Upper lobe of left lung (tissue), 6 donors: ENCODE data around the gene MKI67. TPM values are rescaled to one million over a fixed set of nuclear protein-coding genes. Genes with fewer than 3 reads are reported as not detected.

Experiments
- ATAC-seq, 2 donors: fragments of 200-7000 bp; cut with Tn5 transposase; one replicate each; pipeline ENCODE4 v1.9.1; 2022; ENCODE audit warnings: mild to moderate bottlenecking in 2 of 2, moderate library complexity in 2 of 2; ENCODE audit not compliant: low FRiP score in 2 of 2
- DNase-seq, 2 donors: peaks; one replicate each; pipeline ENCODE4 v3.0.0-alpha.2; 2019 to 2020
- H3K27ac ChIP-seq, 4 donors: fragments of 200-600 bp; sonication (generic); one replicate each; pipeline ENCODE4 v1.5.1; 2016 to 2019
- H3K27me3 ChIP-seq, 4 donors: fragments of 200-600 bp; sonication (generic); one replicate each; pipeline ENCODE4 v1.5.1; 2017 to 2019
- H3K36me3 ChIP-seq, 4 donors: fragments of 200-600 bp; sonication (generic); one replicate each; pipeline ENCODE4 v1.5.1; 2016 to 2019
- H3K4me1 ChIP-seq, 4 donors: fragments of 200-600 bp; sonication (generic); one replicate each; pipeline ENCODE4 v1.5.1; 2018 to 2019
- H3K4me3 ChIP-seq, 4 donors: fragments of 200-600 bp; sonication (generic); one replicate each; pipeline ENCODE4 v1.5.1; 2017 to 2019; ENCODE audit warnings: mild to moderate bottlenecking in 2 of 4, moderate library complexity in 1 of 4
- H3K9me3 ChIP-seq, 4 donors: fragments of 200-600 bp; sonication (generic); one replicate each; pipeline ENCODE4 v1.5.1; 2018 to 2019
- EP300 ChIP-seq, 4 donors: sonication (generic); formaldehyde crosslinking; IDR thresholded peaks; one replicate each; pipeline ENCODE4 v1.5.1; 2017; ENCODE audit warnings: antibody characterized with exemption in 4 of 4, control low read depth in 2 of 4
- POLR2A ChIP-seq, 4 donors: fragments of 450-650 bp; IDR thresholded peaks; one replicate each; pipeline ENCODE4 v1.5.1; 2016 to 2017; ENCODE audit warnings: antibody characterized with exemption in 4 of 4, mild to moderate bottlenecking in 2 of 4
- POLR2AphosphoS5 ChIP-seq, 2 donors: sonication (generic); formaldehyde crosslinking; IDR thresholded peaks; one replicate each; pipeline ENCODE4 v1.5.1; 2017; ENCODE audit warnings: antibody characterized with exemption in 2 of 2
- WGBS, 2 donors: methylation state at CpG; one replicate each; pipeline ENCODE4 v1.1.5; 2017 to 2018; 5-methylcytosine and 5-hydroxymethylcytosine counted together
- total RNA-seq, 6 donors: library from RNA; depleted of rRNA in 4 of 6; stranded (reverse); fragments of >200 nt in 4 of 6; gene quantifications; one replicate each; pipeline versions ENCODE4 v1.1.0 to v1.2.1, GENCODE V29; 2016 to 2021
- TF ChIP-seq, protein P1 (sequence below), 6 experiments: fragments of 450-650 bp in 4 of 6; fragments of 200-600 bp in 2 of 6; sonication (generic) in 2 of 6; IDR thresholded peaks; one replicate each; pipeline ENCODE4 v1.5.1; 2016 to 2019; ENCODE audit warnings: antibody characterized with exemption in 6 of 6
- donor health status: DM: no; HTN: no; CAD: no; lungs with moderate emphysema.
- donor health status: DM: no; HTN: yes; CAD: no; lungs with severe emphysema.

MKI67 gene
- total RNA-seq, 6 donors from 2014 or later: 1.0 to 7.3 (median 5.0) TPM

DNA sequence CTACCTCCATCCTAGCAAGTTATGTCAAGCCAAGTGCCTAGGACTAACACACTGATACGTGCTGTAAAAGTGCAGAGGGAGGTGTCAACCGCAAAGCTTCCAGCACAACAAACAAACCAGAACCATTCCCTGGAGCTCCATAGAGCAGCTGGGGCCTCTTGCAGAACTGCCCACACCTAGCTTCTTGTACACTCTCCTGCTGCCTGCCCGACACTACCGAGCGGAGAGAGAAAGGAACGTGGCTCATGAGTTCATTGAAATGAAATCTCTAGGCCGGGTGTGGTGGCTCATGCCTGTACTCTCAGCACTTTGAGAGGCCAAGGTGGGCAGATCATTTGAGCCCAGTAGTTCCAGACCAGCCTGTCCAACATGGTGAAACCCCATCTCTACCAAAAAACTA lies 73.5 kb downstream of the MKI67 start:
- WGBS, 2 donors: 92 to 95% methylated on average over 6 to 7 of the region's 7 CpGs
- Histone ChIP-seq H3K27ac (peak overlapping the region in 2 of 4 donors; percentile 29 to 88), H3K4me3 (no peak overlapping the region), H3K4me1 (peaks cover 12 to 39% (median 31%) of the 10 kb centered on the region in 4 donors), H3K9me3 (no peaks in the 10 kb centered on the region), H3K36me3 (peaks cover 7 to 66% (median 32%) of the 10 kb centered on the region in 4 donors), H3K27me3 (no peaks in the 10 kb centered on the region)
- no peak for ATAC-seq
- TF ChIP-seq POLR2AphosphoS5 (IDR thresholded peaks at IDR 0.05): no peak
- no peak for TF ChIP-seq EP300 (IDR thresholded peaks at IDR 0.05)
- TF ChIP-seq POLR2A (IDR thresholded peaks at IDR 0.05): no peak
- TF ChIP-seq, protein P1, sequence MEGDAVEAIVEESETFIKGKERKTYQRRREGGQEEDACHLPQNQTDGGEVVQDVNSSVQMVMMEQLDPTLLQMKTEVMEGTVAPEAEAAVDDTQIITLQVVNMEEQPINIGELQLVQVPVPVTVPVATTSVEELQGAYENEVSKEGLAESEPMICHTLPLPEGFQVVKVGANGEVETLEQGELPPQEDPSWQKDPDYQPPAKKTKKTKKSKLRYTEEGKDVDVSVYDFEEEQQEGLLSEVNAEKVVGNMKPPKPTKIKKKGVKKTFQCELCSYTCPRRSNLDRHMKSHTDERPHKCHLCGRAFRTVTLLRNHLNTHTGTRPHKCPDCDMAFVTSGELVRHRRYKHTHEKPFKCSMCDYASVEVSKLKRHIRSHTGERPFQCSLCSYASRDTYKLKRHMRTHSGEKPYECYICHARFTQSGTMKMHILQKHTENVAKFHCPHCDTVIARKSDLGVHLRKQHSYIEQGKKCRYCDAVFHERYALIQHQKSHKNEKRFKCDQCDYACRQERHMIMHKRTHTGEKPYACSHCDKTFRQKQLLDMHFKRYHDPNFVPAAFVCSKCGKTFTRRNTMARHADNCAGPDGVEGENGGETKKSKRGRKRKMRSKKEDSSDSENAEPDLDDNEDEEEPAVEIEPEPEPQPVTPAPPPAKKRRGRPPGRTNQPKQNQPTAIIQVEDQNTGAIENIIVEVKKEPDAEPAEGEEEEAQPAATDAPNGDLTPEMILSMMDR (IDR thresholded peaks at IDR 0.05): no peak
- DNase-seq: no peak

DNA sequence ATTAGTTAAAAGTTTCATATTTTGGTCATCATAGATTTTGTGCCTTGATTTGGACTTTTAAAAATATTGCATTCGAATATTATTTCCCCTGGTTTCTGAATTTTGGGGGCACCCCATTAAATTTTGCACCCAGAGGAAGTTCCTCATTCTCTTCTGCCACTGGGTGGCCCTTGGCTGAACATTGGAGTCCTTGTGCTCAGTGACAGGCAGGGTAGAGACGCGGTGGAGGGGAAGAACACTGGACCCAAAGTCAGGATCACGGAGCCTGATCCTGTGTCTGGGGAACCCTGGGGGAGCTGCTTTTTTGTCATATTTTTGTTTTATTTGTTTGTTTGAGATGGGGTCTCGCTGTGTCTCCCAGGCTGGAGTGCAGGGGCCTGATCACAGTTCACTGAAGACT lies 74.7 kb downstream of the MKI67 start:
- WGBS, 2 donors: 81 to 91% methylated on average over 5 of the region's 5 CpGs
- Histone ChIP-seq H3K36me3 (peaks cover 7 to 56% (median 26%) of the 10 kb centered on the region in 4 donors), H3K27me3 (no peaks in the 10 kb centered on the region), H3K4me1 (peaks cover 19 to 51% (median 41%) of the 10 kb centered on the region in 4 donors), H3K4me3 (no peak overlapping the region), H3K27ac (peak overlapping the region; percentile 71 to 89 (median 88)), H3K9me3 (no peaks in the 10 kb centered on the region)
- TF ChIP-seq, protein P1 (IDR thresholded peaks at IDR 0.05): no peak
- TF ChIP-seq POLR2A (IDR thresholded peaks at IDR 0.05) (no peak), EP300 (IDR thresholded peaks at IDR 0.05) (no peak), POLR2AphosphoS5 (IDR thresholded peaks at IDR 0.05) (no peak)
- DNase-seq (no peak), ATAC-seq (no peak)

DNA sequence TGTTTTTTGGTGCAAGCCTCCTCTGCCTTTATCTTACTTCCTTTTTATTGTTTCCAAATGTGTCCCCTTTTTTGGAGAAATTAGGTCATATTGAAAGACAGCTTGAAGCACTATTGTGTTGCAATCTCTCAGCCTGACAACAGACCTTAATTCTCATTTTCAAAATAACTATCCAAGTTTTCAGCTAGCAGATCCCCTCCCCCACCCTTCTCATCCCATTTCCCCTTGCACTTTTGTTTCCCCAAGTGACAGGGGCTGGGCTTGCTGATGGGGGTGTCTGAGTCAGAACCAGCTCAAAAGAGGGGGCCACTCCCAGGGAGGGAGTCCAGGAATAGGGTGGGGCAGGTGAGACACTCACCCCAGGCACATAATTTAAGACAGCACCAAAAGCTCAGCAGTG lies 75.3 kb downstream of the MKI67 start:
- Histone ChIP-seq H3K4me3 (no peak overlapping the region), H3K4me1 (peaks cover 19 to 56% (median 44%) of the 10 kb centered on the region in 4 donors), H3K27ac (peak overlapping the region; percentile 87 to 89 (median 88)), H3K27me3 (no peaks in the 10 kb centered on the region), H3K9me3 (no peaks in the 10 kb centered on the region), H3K36me3 (peaks cover 3 to 49% (median 20%) of the 10 kb centered on the region in 4 donors)
- ATAC-seq (peak in 1 of 2 donors; percentile 42), DNase-seq (no peak)
- peak in 1 of 2 donors; percentile 59 for TF ChIP-seq POLR2AphosphoS5 (IDR thresholded peaks at IDR 0.05)
- TF ChIP-seq POLR2A (IDR thresholded peaks at IDR 0.05): peak in 1 of 4 donors; percentile 19
- TF ChIP-seq, protein P1 (IDR thresholded peaks at IDR 0.05): no peak
- peak in 1 of 4 donors; percentile 29 for TF ChIP-seq EP300 (IDR thresholded peaks at IDR 0.05)

DNA sequence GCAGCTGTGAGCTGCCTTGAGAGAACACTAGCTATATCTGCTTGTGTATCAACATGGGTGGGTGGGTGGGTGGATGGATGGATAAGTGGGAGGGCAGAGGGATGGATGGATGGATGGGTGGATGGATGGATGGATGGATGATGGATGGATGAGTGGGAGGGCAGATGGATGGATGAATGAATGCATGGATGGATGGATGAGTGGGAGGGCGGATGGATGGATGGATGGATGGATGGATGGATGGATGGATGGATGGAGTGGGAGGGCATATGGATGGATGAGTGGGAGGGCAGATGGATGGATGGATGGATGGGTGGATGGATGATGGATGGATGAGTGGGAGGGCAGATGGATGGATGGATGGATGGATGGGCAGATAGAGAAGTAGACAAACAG lies 76.1 kb downstream of the MKI67 start:
- DNase-seq: no peak
- Histone ChIP-seq H3K27me3 (no peaks in the 10 kb centered on the region), H3K27ac (peak overlapping the region; percentile 87 to 89 (median 88)), H3K4me3 (peak overlapping the region in 1 of 4 donors; percentile 50), H3K4me1 (peaks cover 19 to 60% (median 46%) of the 10 kb centered on the region in 4 donors), H3K9me3 (no peaks in the 10 kb centered on the region), H3K36me3 (peaks cover 0 to 41% (median 12%) of the 10 kb centered on the region in 4 donors)
- TF ChIP-seq EP300 (IDR thresholded peaks at IDR 0.05) (no peak), POLR2A (IDR thresholded peaks at IDR 0.05) (no peak), POLR2AphosphoS5 (IDR thresholded peaks at IDR 0.05) (no peak)
- TF ChIP-seq, protein P1 (IDR thresholded peaks at IDR 0.05): no peak
- ATAC-seq: no peak
- 89 to 94% methylated on average over 1 of the region's 1 CpG for WGBS, 2 donors
